ENCODE measurements around the gene ALG14. TPM values are rescaled to one million over a fixed set of nuclear protein-coding genes. Genes with fewer than 3 reads are reported as not detected.

The ALG14 gene
- total RNA-seq, 2 experiments from 2014 or later = 2.7 to 5.8 TPM

- Mint-ChIP-seq H3K4me1 (ENCODE audit: low read depth) (peaks cover 5% of the 10 kb centered on the region), H3K9me3 (ENCODE audit: insufficient read depth) (no peaks in the 10 kb centered on the region), H3K27me3 (ENCODE audit: low read depth) (no peaks in the 10 kb centered on the region), H3K27ac (no peak overlapping the region), H3K36me3 (ENCODE audit: low read depth) (no peaks in the 10 kb centered on the region), H3K4me3 (no peak overlapping the region)
- ChIA-PET CTCF (interaction anchor here (2.7 kb wide), 1 partner anchor 123 kb away, joined by 9 read pairs; no protein-coding TSS in a partner anchor), POLR2A (no interaction called here)
- ATAC-seq (no peak), DNase-seq (no peak)
Measured at GRCh38 chr1:94976971-94977548, 95.7 kb downstream of the ALG14 start.

GRCh38 chr1:94974824-94975223 is 97.9 kb downstream of the ALG14 start:
- Mint-ChIP-seq H3K27me3 (ENCODE audit: low read depth) (no peaks in the 10 kb centered on the region), H3K4me1 (ENCODE audit: low read depth) (no peaks in the 10 kb centered on the region), H3K27ac (no peak overlapping the region), H3K36me3 (ENCODE audit: low read depth) (no peaks in the 10 kb centered on the region), H3K4me3 (no peak overlapping the region), H3K9me3 (ENCODE audit: insufficient read depth) (no peaks in the 10 kb centered on the region)
- CTCF ChIA-PET = no interaction called here
- ATAC-seq (no peak), DNase-seq (no peak)
- POLR2A ChIA-PET = no interaction called here

- no peaks in the 10 kb centered on the region for H3K4me1 Mint-ChIP-seq (ENCODE audit: low read depth)
- no peaks in the 10 kb centered on the region for H3K27me3 Mint-ChIP-seq (ENCODE audit: low read depth)
- no peak overlapping the region for H3K4me3 Mint-ChIP-seq
- no peaks in the 10 kb centered on the region for H3K36me3 Mint-ChIP-seq (ENCODE audit: low read depth)
- no peaks in the 10 kb centered on the region for H3K9me3 Mint-ChIP-seq (ENCODE audit: insufficient read depth)
- no peak overlapping the region for H3K27ac Mint-ChIP-seq
- ATAC-seq = no peak
- no peak for DNase-seq
- POLR2A ChIA-PET = no interaction called here
- CTCF ChIA-PET = no interaction called here
Measured at GRCh38 chr1:94974241-94974640, 98.5 kb downstream of the ALG14 start.

GRCh38 chr1:94973309-94973922 is 99.3 kb downstream of the ALG14 start:
- Mint-ChIP-seq H3K4me1 (ENCODE audit: low read depth) (no peaks in the 10 kb centered on the region), H3K27me3 (ENCODE audit: low read depth) (no peaks in the 10 kb centered on the region), H3K9me3 (ENCODE audit: insufficient read depth) (no peaks in the 10 kb centered on the region), H3K36me3 (ENCODE audit: low read depth) (no peaks in the 10 kb centered on the region), H3K4me3 (no peak overlapping the region), H3K27ac (no peak overlapping the region)
- ATAC-seq = no peak
- no peak for DNase-seq
- CTCF ChIA-PET = no interaction called here
- POLR2A ChIA-PET = no interaction called here

- DNase-seq (no peak), ATAC-seq (no peak)
- Mint-ChIP-seq H3K4me1 (ENCODE audit: low read depth) (no peaks in the 10 kb centered on the region), H3K4me3 (no peak overlapping the region), H3K9me3 (ENCODE audit: insufficient read depth) (no peaks in the 10 kb centered on the region), H3K27me3 (ENCODE audit: low read depth) (no peaks in the 10 kb centered on the region), H3K27ac (no peak overlapping the region), H3K36me3 (ENCODE audit: low read depth) (no peaks in the 10 kb centered on the region)
- CTCF ChIA-PET = no interaction called here
- POLR2A ChIA-PET = interaction anchor here (0.6 kb wide), 2 partner anchors 108 to 334 kb away, joined by 3 to 4 read pairs; no protein-coding TSS in a partner anchor
Measured at GRCh38 chr1:94971491-94971924, 101.2 kb downstream of the ALG14 start.

- ChIA-PET CTCF (no interaction called here), POLR2A (interaction anchor here (0.6 kb wide), 1 partner anchor 107 kb away, joined by 4 read pairs; no protein-coding TSS in a partner anchor)
- ATAC-seq (no peak), DNase-seq (no peak)
- H3K4me3 Mint-ChIP-seq = no peak overlapping the region
- no peaks in the 10 kb centered on the region for H3K27me3 Mint-ChIP-seq (ENCODE audit: low read depth)
- no peaks in the 10 kb centered on the region for H3K36me3 Mint-ChIP-seq (ENCODE audit: low read depth)
- H3K4me1 Mint-ChIP-seq (ENCODE audit: low read depth) = no peaks in the 10 kb centered on the region
- H3K9me3 Mint-ChIP-seq (ENCODE audit: insufficient read depth) = no peaks in the 10 kb centered on the region
- no peak overlapping the region for H3K27ac Mint-ChIP-seq
Measured at GRCh38 chr1:94970783-94971182, 102.0 kb downstream of the ALG14 start.

- Mint-ChIP-seq H3K9me3 (ENCODE audit: insufficient read depth) (no peaks in the 10 kb centered on the region), H3K36me3 (ENCODE audit: low read depth) (no peaks in the 10 kb centered on the region), H3K27me3 (ENCODE audit: low read depth) (no peaks in the 10 kb centered on the region), H3K4me1 (ENCODE audit: low read depth) (no peaks in the 10 kb centered on the region), H3K27ac (no peak overlapping the region), H3K4me3 (no peak overlapping the region)
- DNase-seq (no peak), ATAC-seq (no peak)
- POLR2A ChIA-PET = no interaction called here
- CTCF ChIA-PET = interaction anchor here (0.8 kb wide), 1 partner anchor 74 kb away, joined by 4 read pairs; no protein-coding TSS in a partner anchor
Measured at GRCh38 chr1:94969137-94969536, 103.6 kb downstream of the ALG14 start.

GRCh38 chr1:94966033-94966432 is 106.7 kb downstream of the ALG14 start:
- Mint-ChIP-seq H3K36me3 (ENCODE audit: low read depth) (no peaks in the 10 kb centered on the region), H3K27me3 (ENCODE audit: low read depth) (no peaks in the 10 kb centered on the region), H3K4me3 (no peak overlapping the region), H3K4me1 (ENCODE audit: low read depth) (peaks cover 19% of the 10 kb centered on the region), H3K9me3 (ENCODE audit: insufficient read depth) (no peaks in the 10 kb centered on the region), H3K27ac (no peak overlapping the region)
- DNase-seq = no peak
- ChIA-PET CTCF (no interaction called here), POLR2A (no interaction called here)
- no peak for ATAC-seq

- ChIA-PET CTCF (interaction anchor here (0.6 to 2.8 kb wide), 5 partner anchors 78 to 270 kb away, joined by 3 to 8 read pairs (median 3); partner anchors contain the start of gene RWDD3), POLR2A (no interaction called here)
- Mint-ChIP-seq H3K36me3 (ENCODE audit: low read depth) (no peaks in the 10 kb centered on the region), H3K27me3 (ENCODE audit: low read depth) (no peaks in the 10 kb centered on the region), H3K4me3 (no peak overlapping the region), H3K9me3 (ENCODE audit: insufficient read depth) (no peaks in the 10 kb centered on the region), H3K4me1 (ENCODE audit: low read depth) (peaks cover 19% of the 10 kb centered on the region), H3K27ac (no peak overlapping the region)
- DNase-seq (no peak), ATAC-seq (no peak)
Measured at GRCh38 chr1:94963864-94964263, 108.9 kb downstream of the ALG14 start.

- H3K27ac Mint-ChIP-seq = peak overlapping the region; percentile 95
- CTCF ChIA-PET = interaction anchor here (0.9 to 2.8 kb wide), 4 partner anchors 13 to 108 kb away, joined by 3 to 8 read pairs (median 3); no protein-coding TSS in a partner anchor
- H3K4me1 Mint-ChIP-seq (ENCODE audit: low read depth) = peaks cover 19% of the 10 kb centered on the region
- no peaks in the 10 kb centered on the region for H3K36me3 Mint-ChIP-seq (ENCODE audit: low read depth)
- H3K9me3 Mint-ChIP-seq (ENCODE audit: insufficient read depth) = no peaks in the 10 kb centered on the region
- ATAC-seq = peak; percentile 92
- H3K27me3 Mint-ChIP-seq (ENCODE audit: low read depth) = no peaks in the 10 kb centered on the region
- H3K4me3 Mint-ChIP-seq = peak overlapping the region; percentile 76
- DNase-seq = peak; percentile 56
- POLR2A ChIA-PET = interaction anchor here (1.0 kb wide), 1 partner anchor 271 kb away, joined by 3 read pairs; the partner anchor contains the start of gene RWDD3
Measured at GRCh38 chr1:94962409-94963265, 110.1 kb downstream of the ALG14 start.

GRCh38 chr1:94961988-94962387 is 110.8 kb downstream of the ALG14 start:
- H3K27me3 Mint-ChIP-seq (ENCODE audit: low read depth) = no peaks in the 10 kb centered on the region
- CTCF ChIA-PET = interaction anchor here (0.6 to 2.8 kb wide), 2 partner anchors 82 to 536 kb away, joined by 3 to 8 read pairs; no protein-coding TSS in a partner anchor
- H3K27ac Mint-ChIP-seq = no peak overlapping the region

GRCh38 chr1:94961582-94961981 is 111.2 kb downstream of the ALG14 start:
- POLR2A ChIA-PET = no interaction called here
- no peak for ATAC-seq
- no peak overlapping the region for H3K4me3 Mint-ChIP-seq
- no peak overlapping the region for H3K27ac Mint-ChIP-seq
- H3K27me3 Mint-ChIP-seq (ENCODE audit: low read depth) = no peaks in the 10 kb centered on the region
- H3K4me1 Mint-ChIP-seq (ENCODE audit: low read depth) = peaks cover 19% of the 10 kb centered on the region
- CTCF ChIA-PET = interaction anchor here (0.6 to 2.8 kb wide), 3 partner anchors 82 to 535 kb away, joined by 3 to 8 read pairs (median 5); no protein-coding TSS in a partner anchor
- H3K36me3 Mint-ChIP-seq (ENCODE audit: low read depth) = no peaks in the 10 kb centered on the region
- DNase-seq = no peak
- no peaks in the 10 kb centered on the region for H3K9me3 Mint-ChIP-seq (ENCODE audit: insufficient read depth)

More at GRCh38 chr1:94961988-94962387, 110.8 kb downstream of the ALG14 start:
- ATAC-seq (no peak), DNase-seq (no peak)
- Mint-ChIP-seq H3K36me3 (ENCODE audit: low read depth) (no peaks in the 10 kb centered on the region), H3K4me1 (ENCODE audit: low read depth) (peaks cover 19% of the 10 kb centered on the region), H3K9me3 (ENCODE audit: insufficient read depth) (no peaks in the 10 kb centered on the region), H3K4me3 (peak overlapping the region; percentile 76)
- POLR2A ChIA-PET = no interaction called here
